Type B pancreatic cell (in vitro differentiated cells): ENCODE results near the gene KIF1C. TPM values are rescaled to one million over a fixed set of nuclear protein-coding genes. Genes with fewer than 3 reads are reported as not detected.

ENCODE experiments used
- DNase-seq: peaks from one replicate; pipeline ENCODE4 v3.0.0; 2021; ENCODE audit warnings: mixed read lengths; ENCODE audit not compliant: unreplicated experiment; ENCODE audit errors: extremely low spot score
- H3K27ac Mint-ChIP-seq: 2 replicates; pipeline ENCODE4 v1.8.0; 2021; ENCODE audit warnings: mild to moderate bottlenecking, mixed read lengths
- H3K27me3 Mint-ChIP-seq: 2 replicates; pipeline ENCODE4 v1.8.0; 2021; ENCODE audit warnings: mixed read lengths
- H3K36me3 Mint-ChIP-seq: 2 replicates; pipeline ENCODE4 v1.8.0; 2021; ENCODE audit warnings: mixed read lengths
- H3K4me1 Mint-ChIP-seq: one replicate; pipeline ENCODE4 v1.8.0; 2021; ENCODE audit warnings: mixed read lengths; ENCODE audit not compliant: unreplicated experiment
- H3K4me3 Mint-ChIP-seq: 2 replicates; pipeline ENCODE4 v1.8.0; 2021; ENCODE audit warnings: mild to moderate bottlenecking, mixed read lengths
- H3K9me3 Mint-ChIP-seq: 2 replicates; pipeline ENCODE4 v1.8.0; 2021; ENCODE audit warnings: mixed read lengths
- total RNA-seq: library from RNA; stranded (reverse); gene quantifications from 2 replicates; pipeline ENCODE4 v1.2.1, GENCODE V29; 2021; ENCODE audit warnings: low replicate concordance
- TF ChIP-seq, protein P1 (sequence below): fragments of 200-600 bp; sonication (generic); conservative IDR thresholded peaks from 2 replicates; pipeline ENCODE4 v1.5.0; 2021; ENCODE audit warnings: antibody characterized with exemption, mild to moderate bottlenecking

The KIF1C gene
- total RNA-seq, 1 donor from 2014 or later = 102 TPM

DNA sequence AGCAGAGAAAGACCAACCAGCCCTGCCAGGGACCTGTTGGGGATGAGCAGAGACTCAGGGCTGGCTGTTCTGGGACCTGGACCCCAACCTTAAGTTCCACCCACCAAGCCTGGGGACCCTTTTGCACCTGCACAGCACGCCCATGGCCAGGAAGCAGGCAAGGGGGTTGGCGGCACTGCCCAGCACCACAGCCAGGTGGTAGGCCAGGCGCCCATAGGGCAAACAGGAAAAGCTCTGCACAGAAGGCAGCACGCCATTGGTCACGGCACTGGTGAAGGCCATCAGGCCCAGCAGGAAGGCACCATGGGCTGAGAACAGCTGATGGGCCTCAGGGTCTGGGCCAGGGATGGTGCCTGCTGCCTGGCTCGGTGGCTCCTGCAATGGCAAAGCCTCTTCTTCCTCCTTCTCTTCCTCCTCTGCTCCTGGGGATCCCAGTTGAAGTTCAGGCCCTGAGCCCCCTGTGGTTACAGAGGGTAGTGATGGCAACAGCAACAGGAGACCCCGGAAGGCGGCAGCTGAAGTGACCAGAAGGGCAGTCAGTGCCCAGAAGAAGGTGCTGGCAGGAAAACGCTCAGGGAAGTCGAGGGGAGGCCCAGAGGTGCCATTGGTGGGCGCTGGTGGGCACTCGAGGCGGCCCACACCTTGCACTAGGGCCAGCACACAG is 35.7 kb downstream of the KIF1C start:
- TF ChIP-seq, protein P1, sequence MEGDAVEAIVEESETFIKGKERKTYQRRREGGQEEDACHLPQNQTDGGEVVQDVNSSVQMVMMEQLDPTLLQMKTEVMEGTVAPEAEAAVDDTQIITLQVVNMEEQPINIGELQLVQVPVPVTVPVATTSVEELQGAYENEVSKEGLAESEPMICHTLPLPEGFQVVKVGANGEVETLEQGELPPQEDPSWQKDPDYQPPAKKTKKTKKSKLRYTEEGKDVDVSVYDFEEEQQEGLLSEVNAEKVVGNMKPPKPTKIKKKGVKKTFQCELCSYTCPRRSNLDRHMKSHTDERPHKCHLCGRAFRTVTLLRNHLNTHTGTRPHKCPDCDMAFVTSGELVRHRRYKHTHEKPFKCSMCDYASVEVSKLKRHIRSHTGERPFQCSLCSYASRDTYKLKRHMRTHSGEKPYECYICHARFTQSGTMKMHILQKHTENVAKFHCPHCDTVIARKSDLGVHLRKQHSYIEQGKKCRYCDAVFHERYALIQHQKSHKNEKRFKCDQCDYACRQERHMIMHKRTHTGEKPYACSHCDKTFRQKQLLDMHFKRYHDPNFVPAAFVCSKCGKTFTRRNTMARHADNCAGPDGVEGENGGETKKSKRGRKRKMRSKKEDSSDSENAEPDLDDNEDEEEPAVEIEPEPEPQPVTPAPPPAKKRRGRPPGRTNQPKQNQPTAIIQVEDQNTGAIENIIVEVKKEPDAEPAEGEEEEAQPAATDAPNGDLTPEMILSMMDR = peak; percentile 45
- H3K4me1 Mint-ChIP-seq = peaks cover 4% of the 10 kb centered on the region
- DNase-seq = no peak
- H3K36me3 Mint-ChIP-seq = no peaks in the 10 kb centered on the region
- peaks cover 35% of the 10 kb centered on the region for H3K27me3 Mint-ChIP-seq
- no peak overlapping the region for H3K4me3 Mint-ChIP-seq
- H3K9me3 Mint-ChIP-seq = no peaks in the 10 kb centered on the region
- no peak overlapping the region for H3K27ac Mint-ChIP-seq

DNA sequence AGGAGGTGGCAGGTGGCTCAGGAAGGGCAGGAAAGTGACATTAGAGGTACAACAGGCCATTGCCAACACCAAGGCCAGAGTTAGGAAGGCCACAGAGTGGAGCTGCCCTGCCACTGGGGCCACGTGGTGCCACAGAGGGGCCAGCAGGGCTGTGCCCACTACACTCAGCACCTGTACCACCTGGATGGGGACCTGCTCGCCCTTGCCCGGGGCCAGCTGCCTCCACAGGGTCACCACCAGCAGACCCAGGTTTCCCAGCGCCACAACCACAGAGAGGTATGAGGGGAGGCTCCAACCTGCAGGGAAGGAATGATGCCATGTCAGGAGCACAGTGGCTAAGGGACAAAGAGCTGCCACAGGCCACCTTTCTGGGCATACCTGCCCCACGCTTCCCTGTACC is 36.3 kb downstream of the KIF1C start:
- H3K27me3 Mint-ChIP-seq = peaks cover 35% of the 10 kb centered on the region
- H3K4me3 Mint-ChIP-seq = no peak overlapping the region
- DNase-seq = no peak
- TF ChIP-seq, protein P1 = no peak
- H3K4me1 Mint-ChIP-seq = peaks cover 4% of the 10 kb centered on the region
- H3K36me3 Mint-ChIP-seq = no peaks in the 10 kb centered on the region
- no peaks in the 10 kb centered on the region for H3K9me3 Mint-ChIP-seq
- H3K27ac Mint-ChIP-seq = no peak overlapping the region

DNA sequence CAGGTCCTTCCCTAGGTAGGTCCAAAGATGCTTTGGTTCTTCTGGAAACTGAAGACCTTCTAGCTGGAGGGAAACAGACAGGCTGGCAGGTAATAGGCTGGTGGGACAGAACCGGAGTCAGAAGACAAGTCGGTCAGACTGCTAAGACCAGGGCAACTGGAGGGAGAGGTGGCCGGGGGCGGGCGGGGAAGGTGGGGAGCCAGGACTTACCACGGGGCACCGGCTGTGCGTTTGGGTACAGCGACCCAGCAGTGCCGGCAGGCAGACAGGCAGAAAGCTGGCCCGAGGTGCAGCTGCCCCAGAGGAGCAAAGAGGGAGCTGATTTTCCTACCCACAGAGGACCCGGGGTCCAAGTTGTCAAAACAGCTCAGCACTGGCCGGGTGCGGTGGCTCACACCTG is 36.9 kb downstream of the KIF1C start:
- Mint-ChIP-seq H3K27me3 (peaks cover 33% of the 10 kb centered on the region), H3K4me1 (peaks cover 4% of the 10 kb centered on the region), H3K27ac (no peak overlapping the region), H3K36me3 (no peaks in the 10 kb centered on the region), H3K4me3 (no peak overlapping the region), H3K9me3 (no peaks in the 10 kb centered on the region)
- DNase-seq = no peak
- TF ChIP-seq, protein P1 = no peak

DNA sequence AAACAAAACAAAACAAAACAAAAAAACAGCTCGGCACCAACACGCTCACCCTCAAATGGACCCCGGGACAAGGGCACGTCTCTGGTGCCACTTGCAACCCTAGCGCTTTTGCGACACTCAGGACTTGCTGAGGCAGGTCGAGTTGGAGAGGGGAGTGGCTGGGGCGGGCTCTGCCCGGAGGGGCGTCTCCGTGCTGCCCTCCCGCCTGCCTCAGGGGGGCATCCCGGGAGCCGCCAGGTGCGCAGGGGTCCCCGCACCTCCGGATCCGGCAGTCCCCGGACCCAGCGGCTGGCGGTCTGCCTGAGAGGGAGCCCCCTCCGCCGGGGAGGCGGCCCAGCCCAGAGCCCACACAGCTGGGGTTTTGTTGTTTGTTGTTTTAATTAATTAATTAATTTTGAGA is 37.6 kb downstream of the KIF1C start, which contains the start of gene SLC52A1:
Gene SLC52A1, minus strand, starts transcription at position 112 of the 400 bp plus-strand sequence. CDS start 820 bp downstream, outside the sequence.
- TF ChIP-seq, protein P1 = no peak
- Mint-ChIP-seq H3K4me1 (peaks cover 4% of the 10 kb centered on the region), H3K27ac (no peak within 1 kb of the TSS), H3K4me3 (no peak within 1 kb of the TSS), H3K36me3 (no peaks in the 10 kb centered on the region), H3K27me3 (peaks cover 30% of the 10 kb centered on the region), H3K9me3 (no peaks in the 10 kb centered on the region)
- DNase-seq = no peak

DNA sequence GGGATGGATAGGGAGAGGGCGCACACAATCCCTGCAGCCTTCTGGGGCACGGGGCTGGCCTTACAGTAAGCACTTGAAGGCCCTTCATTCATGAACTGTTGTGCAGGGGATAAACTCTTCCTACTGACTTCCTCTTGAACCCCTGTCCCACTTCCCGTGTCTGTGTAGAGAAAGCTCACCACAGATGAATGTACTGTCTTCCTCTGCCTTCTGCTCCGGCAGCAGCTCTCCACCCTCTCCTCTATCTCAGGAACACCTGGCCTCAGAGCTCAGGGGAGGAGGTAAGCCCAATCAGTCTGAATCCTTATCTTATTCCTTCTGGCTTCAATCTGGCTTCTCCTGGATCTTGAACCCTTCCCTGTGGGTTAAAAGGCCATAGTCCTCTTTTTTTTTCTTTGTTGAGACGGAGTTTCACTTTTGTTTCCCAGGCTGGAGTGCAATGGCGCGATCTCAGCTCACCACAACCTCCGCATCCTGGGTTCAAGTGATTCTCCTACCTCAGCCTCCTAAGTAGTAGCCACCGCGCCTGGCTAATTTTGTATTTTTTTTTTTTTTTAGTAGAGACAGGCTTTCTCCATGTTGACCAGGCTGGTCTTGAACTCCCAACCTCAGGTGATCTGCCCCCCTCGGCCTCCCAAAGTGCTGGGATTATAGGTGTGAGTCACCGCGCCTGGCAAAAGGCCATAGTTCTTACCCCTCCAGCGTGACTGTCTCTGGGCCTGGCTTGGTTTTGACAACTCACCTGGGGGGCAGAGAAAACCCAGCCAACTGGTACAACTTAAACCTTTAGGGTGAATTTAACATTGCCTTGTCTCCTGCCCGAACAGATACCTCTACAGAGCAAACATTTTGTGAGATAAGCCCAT is 44.6 kb downstream of the KIF1C start:
- TF ChIP-seq, protein P1 = no peak
- no peaks in the 10 kb centered on the region for H3K4me1 Mint-ChIP-seq
- peaks cover 4% of the 10 kb centered on the region for H3K27me3 Mint-ChIP-seq
- H3K9me3 Mint-ChIP-seq = no peaks in the 10 kb centered on the region
- no peaks in the 10 kb centered on the region for H3K36me3 Mint-ChIP-seq
- no peak overlapping the region for H3K27ac Mint-ChIP-seq
- DNase-seq = no peak
- H3K4me3 Mint-ChIP-seq = no peak overlapping the region
